Hepatocyte (in vitro differentiated cells): ENCODE results near the gene DAB2. TPM values are rescaled to one million over a fixed set of nuclear protein-coding genes. Genes with fewer than 3 reads are reported as not detected.

ENCODE experiments used
- DNase-seq: peaks from one replicate; pipeline ENCODE4 v3.0.0-alpha.2; 2016; ENCODE audit warnings: low spot score
- H2AFZ ChIP-seq: fragments of 200-600 bp; sonication (generic); 2 replicates; pipeline ENCODE4 v1.6.0; 2016; ENCODE audit warnings: antibody characterized with exemption, mild to moderate bottlenecking
- H3K27ac ChIP-seq: fragments of 200-600 bp; sonication (generic); 2 replicates; pipeline ENCODE4 v1.5.1; 2016; ENCODE audit warnings: mild to moderate bottlenecking
- H3K27me3 ChIP-seq: fragments of 200-600 bp; sonication (generic); 2 replicates; pipeline ENCODE4 v1.6.1; 2016
- H3K36me3 ChIP-seq: fragments of 200-600 bp; sonication (generic); replicated peaks from 2 replicates; pipeline ENCODE4 v1.5.1; 2016; ENCODE audit warnings: low read depth; ENCODE audit not compliant: insufficient read depth
- H3K4me1 ChIP-seq: fragments of 200-600 bp; sonication (generic); 2 replicates; pipeline ENCODE4 v1.5.1; 2016; ENCODE audit warnings: mild to moderate bottlenecking, moderate library complexity; ENCODE audit not compliant: insufficient read depth
- H3K4me2 ChIP-seq: fragments of 200-600 bp; sonication (generic); 2 replicates; pipeline ENCODE4 v1.6.0; 2016
- H3K4me3 ChIP-seq: fragments of 200-600 bp; sonication (generic); 2 replicates; pipeline ENCODE4 v1.5.1; 2016; ENCODE audit warnings: mild to moderate bottlenecking
- H3K79me2 ChIP-seq: fragments of 200-600 bp; sonication (generic); 2 replicates; pipeline ENCODE4 v1.6.0; 2017; ENCODE audit warnings: mild to moderate bottlenecking
- H3K9me2 ChIP-seq: fragments of 200-600 bp; sonication (generic); replicated peaks from 2 replicates; pipeline ENCODE4 v1.6.0; 2017; ENCODE audit warnings: mild to moderate bottlenecking; ENCODE audit not compliant: insufficient read depth
- H3K9me3 ChIP-seq: fragments of 200-600 bp; sonication (generic); 2 replicates; pipeline ENCODE4 v1.5.1; 2016; ENCODE audit warnings: low read depth, mild to moderate bottlenecking
- H4K20me1 ChIP-seq: fragments of 200-600 bp; sonication (generic); 2 replicates; pipeline ENCODE4 v1.6.0; 2016; ENCODE audit warnings: mild to moderate bottlenecking; ENCODE audit not compliant: insufficient read depth, poor library complexity, severe bottlenecking
- EZH2 ChIP-seq: fragments of 200-600 bp; sonication (generic); IDR thresholded peaks from 2 replicates; pipeline ENCODE4 v1.6.1; 2016; ENCODE audit warnings: antibody characterized with exemption, mild to moderate bottlenecking, borderline replicate concordance
- EZH2phosphoT487 ChIP-seq: fragments of 200-600 bp; sonication (generic); IDR thresholded peaks from one replicate; pipeline ENCODE4 v1.6.1; 2018; ENCODE audit warnings: antibody characterized with exemption, mild to moderate bottlenecking, low read depth, moderate library complexity; ENCODE audit not compliant: unreplicated experiment, severe bottlenecking
- WGBS: methylation state at CpG from one replicate; pipeline ENCODE4 v1.1.6; 2016; ENCODE audit warnings: low lambda C conversion rate; ENCODE audit errors: missing lambda C conversion rate; 5-methylcytosine and 5-hydroxymethylcytosine counted together
- polyA plus RNA-seq: library from polyadenylated mRNA; unstranded; fragments of >200 nt; fragmentation: Nextera tagmentation; extraction: Ambion mirVana; gene quantifications from 2 replicates; pipeline ENCODE4 v1.2.1, GENCODE V29; 2016
- total RNA-seq: library from RNA; depleted of rRNA; stranded (reverse); fragments of >200 nt; gene quantifications from 2 replicates; pipeline ENCODE4 v1.2.3, GENCODE V29; 2014
- TF ChIP-seq, protein P1 (sequence below): fragments of 200-600 bp; sonication (generic); IDR thresholded peaks from 2 replicates; pipeline ENCODE4 v1.5.1; 2016; ENCODE audit warnings: antibody characterized with exemption, mild to moderate bottlenecking; ENCODE audit not compliant: poor library complexity

DAB2 gene
- 98.9 and 115 TPM in 2 replicates for total RNA-seq
- polyA plus RNA-seq: 130 TPM in 2 replicates

DNA sequence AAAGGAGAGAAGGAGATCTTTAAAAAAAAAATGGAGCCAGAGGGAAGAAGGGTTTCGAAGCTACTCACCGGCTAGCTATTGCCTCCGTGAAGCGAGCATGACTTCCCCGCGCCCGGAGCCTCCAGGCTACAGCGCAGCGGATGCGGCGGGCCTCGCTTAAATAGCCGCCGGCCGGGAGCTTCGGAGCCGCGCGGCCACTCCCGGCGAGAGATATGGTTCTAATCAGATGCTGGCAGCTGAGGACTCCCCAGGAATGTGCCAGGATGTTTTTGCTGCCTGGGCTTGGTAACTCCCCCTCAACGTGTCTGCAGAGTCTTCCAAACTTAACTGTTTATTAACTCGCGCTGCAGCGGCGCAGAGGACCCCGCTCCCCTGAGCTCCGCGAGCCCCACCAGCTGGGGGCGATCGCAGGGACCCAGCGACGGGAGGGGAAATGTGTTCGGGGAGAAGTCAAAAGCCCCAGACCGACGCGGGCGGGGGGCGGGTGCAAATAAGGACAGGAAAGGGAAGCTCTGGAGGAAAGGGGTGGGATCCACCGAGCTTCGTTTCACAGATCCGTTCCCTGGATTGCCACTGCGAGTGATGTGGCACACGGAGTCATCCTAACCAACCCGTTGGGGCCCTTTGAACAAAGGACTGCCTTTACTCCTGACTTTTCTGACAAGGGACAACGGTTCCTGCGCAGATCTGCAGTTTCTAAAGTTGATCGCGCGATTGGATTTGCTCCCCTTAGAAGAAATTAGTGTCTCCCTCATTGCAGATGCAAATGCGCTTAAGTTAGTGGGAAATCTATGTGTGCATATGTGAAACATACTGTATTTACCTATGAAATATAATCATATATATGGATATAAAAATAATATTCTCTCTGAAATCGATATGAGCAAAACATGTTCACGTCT is at the start of gene DAB2:
Gene DAB2, minus strand, starts transcription at position 245 of the 902 bp plus-strand sequence. CDS start 30,660 bp downstream, outside the sequence.
- Histone ChIP-seq H3K4me2 (peak within 1 kb of the TSS; percentile 76), H3K9me2 (no peaks in the 10 kb centered on the region), H3K4me1 (peaks cover 43% of the 10 kb centered on the region), H3K27ac (peak within 1 kb of the TSS; percentile 89), H3K36me3 (no peaks in the 10 kb centered on the region), H2AFZ (peak within 1 kb of the TSS; percentile 43), H3K9me3 (no peaks in the 10 kb centered on the region), H3K4me3 (peak within 1 kb of the TSS; percentile 80), H3K79me2 (peaks cover 45% of the 10 kb centered on the region), H4K20me1 (no peaks in the 10 kb centered on the region), H3K27me3 (no peaks in the 10 kb centered on the region)
- WGBS: 4% methylated on average over 52 of the region's 53 CpGs
- DNase-seq: peak; percentile 90
- TF ChIP-seq, protein P1, sequence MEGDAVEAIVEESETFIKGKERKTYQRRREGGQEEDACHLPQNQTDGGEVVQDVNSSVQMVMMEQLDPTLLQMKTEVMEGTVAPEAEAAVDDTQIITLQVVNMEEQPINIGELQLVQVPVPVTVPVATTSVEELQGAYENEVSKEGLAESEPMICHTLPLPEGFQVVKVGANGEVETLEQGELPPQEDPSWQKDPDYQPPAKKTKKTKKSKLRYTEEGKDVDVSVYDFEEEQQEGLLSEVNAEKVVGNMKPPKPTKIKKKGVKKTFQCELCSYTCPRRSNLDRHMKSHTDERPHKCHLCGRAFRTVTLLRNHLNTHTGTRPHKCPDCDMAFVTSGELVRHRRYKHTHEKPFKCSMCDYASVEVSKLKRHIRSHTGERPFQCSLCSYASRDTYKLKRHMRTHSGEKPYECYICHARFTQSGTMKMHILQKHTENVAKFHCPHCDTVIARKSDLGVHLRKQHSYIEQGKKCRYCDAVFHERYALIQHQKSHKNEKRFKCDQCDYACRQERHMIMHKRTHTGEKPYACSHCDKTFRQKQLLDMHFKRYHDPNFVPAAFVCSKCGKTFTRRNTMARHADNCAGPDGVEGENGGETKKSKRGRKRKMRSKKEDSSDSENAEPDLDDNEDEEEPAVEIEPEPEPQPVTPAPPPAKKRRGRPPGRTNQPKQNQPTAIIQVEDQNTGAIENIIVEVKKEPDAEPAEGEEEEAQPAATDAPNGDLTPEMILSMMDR: peak; percentile 69
- TF ChIP-seq EZH2phosphoT487: no peak

DNA sequence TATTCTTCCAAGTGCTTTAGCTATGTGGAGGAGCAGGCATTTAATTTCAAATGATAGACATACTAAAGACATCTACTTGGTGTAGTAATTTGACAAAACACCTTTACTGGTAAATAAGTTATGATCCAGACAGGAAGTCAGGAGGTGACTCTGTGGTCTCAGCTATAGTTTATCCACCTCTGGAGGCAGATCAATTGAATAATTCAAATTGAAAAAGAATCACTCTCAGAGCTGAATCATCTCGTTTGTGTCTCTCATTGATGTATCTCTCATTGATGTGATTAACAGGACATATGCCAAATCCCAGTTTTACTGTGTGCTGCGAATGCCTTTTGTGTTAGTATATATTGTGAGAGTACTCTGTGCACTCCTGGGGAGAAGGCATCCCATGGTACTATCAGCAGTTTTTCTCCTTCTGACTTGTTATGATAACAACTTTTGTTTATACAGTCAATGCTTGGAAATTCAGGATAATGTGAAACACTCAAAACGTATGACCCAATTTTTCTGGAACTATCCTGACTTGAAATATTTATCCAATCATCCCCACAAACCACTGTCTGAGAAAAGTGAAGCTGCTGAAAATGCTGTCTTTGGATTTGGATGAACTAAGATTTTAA is 48.5 kb upstream of the DAB2 start:
- H3K4me2 ChIP-seq: no peak overlapping the region
- no peak overlapping the region for H3K4me3 ChIP-seq
- DNase-seq: no peak
- H2AFZ ChIP-seq: no peak overlapping the region
- TF ChIP-seq EZH2: no peak
- TF ChIP-seq, protein P1: no peak
- no peak for TF ChIP-seq EZH2phosphoT487
- H3K4me1 ChIP-seq: peaks cover 7% of the 10 kb centered on the region
- no peaks in the 10 kb centered on the region for H3K9me2 ChIP-seq
- no peaks in the 10 kb centered on the region for H3K79me2 ChIP-seq
- no peaks in the 10 kb centered on the region for H4K20me1 ChIP-seq
- no peaks in the 10 kb centered on the region for H3K27me3 ChIP-seq
- H3K9me3 ChIP-seq: no peaks in the 10 kb centered on the region
- 75% methylated on average over 3 of the region's 3 CpGs for WGBS
- no peaks in the 10 kb centered on the region for H3K36me3 ChIP-seq
- H3K27ac ChIP-seq: no peak overlapping the region

DNA sequence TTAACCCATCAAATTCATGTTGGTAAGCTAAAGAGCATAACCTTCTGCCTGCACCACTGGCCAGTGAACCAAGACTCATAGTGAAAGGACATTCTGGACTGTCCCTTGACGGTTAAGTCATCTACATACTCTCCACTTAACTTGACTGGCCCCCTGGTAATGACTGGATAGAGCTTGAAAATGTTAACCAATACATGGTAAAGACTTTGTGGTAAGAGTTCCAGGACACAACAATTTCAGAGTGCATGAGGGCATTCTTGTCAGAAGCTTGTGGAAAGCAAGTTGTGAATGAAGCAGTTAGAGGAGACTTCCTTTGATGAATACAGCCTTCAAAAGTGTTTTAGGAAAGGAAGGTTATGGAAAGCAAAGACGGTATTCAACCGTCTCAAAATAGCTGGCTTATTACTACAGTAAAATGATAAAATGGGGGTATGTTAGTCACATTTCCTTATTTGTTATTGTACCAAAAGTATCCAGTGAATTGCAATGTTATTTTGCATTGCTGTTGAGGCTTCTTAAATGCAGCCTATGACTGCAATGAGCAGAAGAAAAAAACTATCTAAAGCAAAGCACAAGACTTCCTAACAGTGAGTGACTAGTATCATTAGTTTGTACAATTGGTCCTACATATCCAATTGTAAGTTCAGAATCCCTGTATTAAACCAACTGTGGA is 47.2 kb upstream of the DAB2 start:
- Histone ChIP-seq H3K27me3 (no peaks in the 10 kb centered on the region), H3K9me2 (no peaks in the 10 kb centered on the region), H3K4me2 (no peak overlapping the region), H3K36me3 (no peaks in the 10 kb centered on the region), H2AFZ (no peak overlapping the region), H3K27ac (no peak overlapping the region), H3K4me1 (no peaks in the 10 kb centered on the region), H3K4me3 (no peak overlapping the region), H3K79me2 (no peaks in the 10 kb centered on the region), H4K20me1 (no peaks in the 10 kb centered on the region), H3K9me3 (no peaks in the 10 kb centered on the region)
- no peak for DNase-seq
- TF ChIP-seq EZH2phosphoT487: no peak
- TF ChIP-seq, protein P1: no peak
- no peak for TF ChIP-seq EZH2
- WGBS: 92% methylated on average over 3 of the region's 3 CpGs
